ENCODE measurements around the gene STAM.

Gene STAM

GRCh38 chr10:17689137-17689536 lies 45.2 kb downstream of the STAM start:
- no peak overlapping the region for H3K4me2 ChIP-seq (ENCODE audit: low read length)
- peaks cover 2% of the 10 kb centered on the region for H3K79me2 ChIP-seq (ENCODE audit: control insufficient read depth, insufficient read depth, low read length, poor library complexity)
- no peak overlapping the region for H2BK12ac ChIP-seq (ENCODE audit: low read length)
- no peak overlapping the region for H4K8ac ChIP-seq (ENCODE audit: low read depth, low read length)
- no peak overlapping the region for H4K91ac ChIP-seq (ENCODE audit: low read depth, low read length)
- H2BK120ac ChIP-seq (ENCODE audit: insufficient read depth, low read length, poor library complexity): no peak overlapping the region
- no peak overlapping the region for H3K27ac ChIP-seq (ENCODE audit: low read depth, low read length)
- H3K36me3 ChIP-seq (ENCODE audit: control insufficient read depth in 1 of 2, insufficient read depth in 2 of 2, low read length in 2 of 2): peaks cover 4 to 5% of the 10 kb centered on the region in 2 experiments
- no peak overlapping the region for H3K9ac ChIP-seq (ENCODE audit: low read length)
- DNase-seq: no peak
- no peaks in the 10 kb centered on the region for H3K9me3 ChIP-seq (ENCODE audit: insufficient read depth, low read depth, low read length)
- no peak overlapping the region for H3K18ac ChIP-seq (ENCODE audit: low read length)
- peaks cover 0 to under 1% of the 10 kb centered on the region in 2 experiments for H3K4me1 ChIP-seq (ENCODE audit: control insufficient read depth in 1 of 2, insufficient read depth in 2 of 2, low read length in 2 of 2)
- no peak overlapping the region for H4K12ac ChIP-seq (ENCODE audit: low read depth, low read length)
- no peak overlapping the region for H2AK5ac ChIP-seq (ENCODE audit: low read length)
- no peak overlapping the region for H2BK5ac ChIP-seq (ENCODE audit: low read depth, low read length, poor library complexity)
- H3K23ac ChIP-seq (ENCODE audit: low read length): no peak overlapping the region
- H3K4me3 ChIP-seq (ENCODE audit: low read depth, low read length): no peak overlapping the region
- H2AFZ ChIP-seq (ENCODE audit: insufficient read depth, low read length, poor library complexity): no peak overlapping the region
- no peak overlapping the region for H3K14ac ChIP-seq (ENCODE audit: low read length)
- no peak overlapping the region for H3K4ac ChIP-seq (ENCODE audit: low read depth, low read length)
- no peaks in the 10 kb centered on the region for H3K27me3 ChIP-seq (ENCODE audit: insufficient read depth, low read length)
- no peaks in the 10 kb centered on the region for H3K79me1 ChIP-seq (ENCODE audit: low read length)

GRCh38 chr10:17693009-17693408 lies 49.1 kb downstream of the STAM start:
- Histone ChIP-seq H4K12ac (ENCODE audit: low read depth, low read length) (no peak overlapping the region), H3K27me3 (ENCODE audit: insufficient read depth, low read length) (no peaks in the 10 kb centered on the region), H2AK5ac (ENCODE audit: low read length) (no peak overlapping the region), H3K27ac (ENCODE audit: low read depth, low read length) (no peak overlapping the region), H3K4me1 (ENCODE audit: control insufficient read depth in 1 of 2, insufficient read depth in 2 of 2, low read length in 2 of 2) (no peaks in the 10 kb centered on the region), H3K9me3 (ENCODE audit: insufficient read depth, low read depth, low read length) (no peaks in the 10 kb centered on the region), H3K18ac (ENCODE audit: low read length) (no peak overlapping the region), H2BK5ac (ENCODE audit: low read depth, low read length, poor library complexity) (no peak overlapping the region), H3K4me3 (ENCODE audit: low read depth, low read length) (no peak overlapping the region), H3K4ac (ENCODE audit: low read depth, low read length) (no peak overlapping the region), H3K36me3 (ENCODE audit: control insufficient read depth in 1 of 2, insufficient read depth in 2 of 2, low read length in 2 of 2) (peaks cover 1 to 4% of the 10 kb centered on the region in 2 experiments), H3K14ac (ENCODE audit: low read length) (no peak overlapping the region), H3K79me1 (ENCODE audit: low read length) (no peaks in the 10 kb centered on the region), H2BK12ac (ENCODE audit: low read length) (no peak overlapping the region), H3K9ac (ENCODE audit: low read length) (no peak overlapping the region), H4K8ac (ENCODE audit: low read depth, low read length) (no peak overlapping the region), H2AFZ (ENCODE audit: insufficient read depth, low read length, poor library complexity) (no peak overlapping the region), H2BK120ac (ENCODE audit: insufficient read depth, low read length, poor library complexity) (no peak overlapping the region), H3K4me2 (ENCODE audit: low read length) (no peak overlapping the region), H3K23ac (ENCODE audit: low read length) (no peak overlapping the region), H4K91ac (ENCODE audit: low read depth, low read length) (no peak overlapping the region), H3K79me2 (ENCODE audit: control insufficient read depth, insufficient read depth, low read length, poor library complexity) (no peaks in the 10 kb centered on the region)
- DNase-seq: no peak
- no CpG with 5 or more reads among the region's 1 CpG for WGBS (ENCODE audit: extremely low coverage, insufficient coverage, insufficient read length)

- no peak overlapping the region for H4K91ac ChIP-seq (ENCODE audit: low read depth, low read length)
- no peak overlapping the region for H3K4me3 ChIP-seq (ENCODE audit: low read depth, low read length)
- H2BK120ac ChIP-seq (ENCODE audit: insufficient read depth, low read length, poor library complexity): no peak overlapping the region
- no peak overlapping the region for H3K23ac ChIP-seq (ENCODE audit: low read length)
- H2AK5ac ChIP-seq (ENCODE audit: low read length): no peak overlapping the region
- H3K27ac ChIP-seq (ENCODE audit: low read depth, low read length): no peak overlapping the region
- no peak overlapping the region for H2BK12ac ChIP-seq (ENCODE audit: low read length)
- no peak overlapping the region for H2BK5ac ChIP-seq (ENCODE audit: low read depth, low read length, poor library complexity)
- DNase-seq: no peak
- no peaks in the 10 kb centered on the region for H3K79me2 ChIP-seq (ENCODE audit: control insufficient read depth, insufficient read depth, low read length, poor library complexity)
- H3K27me3 ChIP-seq (ENCODE audit: insufficient read depth, low read length): no peaks in the 10 kb centered on the region
- no peak overlapping the region for H3K14ac ChIP-seq (ENCODE audit: low read length)
- WGBS (ENCODE audit: extremely low coverage, insufficient coverage, insufficient read length): no CpG with 5 or more reads among the region's 4 CpGs
- no peak overlapping the region for H2AFZ ChIP-seq (ENCODE audit: insufficient read depth, low read length, poor library complexity)
- H3K36me3 ChIP-seq (ENCODE audit: control insufficient read depth in 1 of 2, insufficient read depth in 2 of 2, low read length in 2 of 2): peaks cover under 1 to 3% of the 10 kb centered on the region in 2 experiments
- H3K79me1 ChIP-seq (ENCODE audit: low read length): no peaks in the 10 kb centered on the region
- no peak overlapping the region for H3K4ac ChIP-seq (ENCODE audit: low read depth, low read length)
- no peak overlapping the region for H4K12ac ChIP-seq (ENCODE audit: low read depth, low read length)
- no peaks in the 10 kb centered on the region for H3K4me1 ChIP-seq (ENCODE audit: control insufficient read depth in 1 of 2, insufficient read depth in 2 of 2, low read length in 2 of 2)
- H4K8ac ChIP-seq (ENCODE audit: low read depth, low read length): no peak overlapping the region
- H3K18ac ChIP-seq (ENCODE audit: low read length): no peak overlapping the region
- H3K9ac ChIP-seq (ENCODE audit: low read length): no peak overlapping the region
- H3K9me3 ChIP-seq (ENCODE audit: insufficient read depth, low read depth, low read length): no peaks in the 10 kb centered on the region
- H3K4me2 ChIP-seq (ENCODE audit: low read length): no peak overlapping the region
Measured at GRCh38 chr10:17698696-17699095, 54.7 kb downstream of the STAM start.

GRCh38 chr10:17701301-17701700 lies 57.4 kb downstream of the STAM start:
- Histone ChIP-seq H2BK12ac (ENCODE audit: low read length) (no peak overlapping the region), H4K8ac (ENCODE audit: low read depth, low read length) (no peak overlapping the region), H2AFZ (ENCODE audit: insufficient read depth, low read length, poor library complexity) (no peak overlapping the region), H4K91ac (ENCODE audit: low read depth, low read length) (no peak overlapping the region), H3K4me1 (ENCODE audit: control insufficient read depth in 1 of 2, insufficient read depth in 2 of 2, low read length in 2 of 2) (no peaks in the 10 kb centered on the region), H3K79me2 (ENCODE audit: control insufficient read depth, insufficient read depth, low read length, poor library complexity) (no peaks in the 10 kb centered on the region), H3K79me1 (ENCODE audit: low read length) (no peaks in the 10 kb centered on the region), H2BK5ac (ENCODE audit: low read depth, low read length, poor library complexity) (no peak overlapping the region), H4K12ac (ENCODE audit: low read depth, low read length) (no peak overlapping the region), H3K14ac (ENCODE audit: low read length) (no peak overlapping the region), H3K4me3 (ENCODE audit: low read depth, low read length) (no peak overlapping the region), H3K23ac (ENCODE audit: low read length) (no peak overlapping the region), H3K9ac (ENCODE audit: low read length) (no peak overlapping the region), H3K4ac (ENCODE audit: low read depth, low read length) (no peak overlapping the region), H3K9me3 (ENCODE audit: insufficient read depth, low read depth, low read length) (no peaks in the 10 kb centered on the region), H3K27me3 (ENCODE audit: insufficient read depth, low read length) (no peaks in the 10 kb centered on the region), H2BK120ac (ENCODE audit: insufficient read depth, low read length, poor library complexity) (no peak overlapping the region), H3K4me2 (ENCODE audit: low read length) (no peak overlapping the region), H3K36me3 (ENCODE audit: control insufficient read depth in 1 of 2, insufficient read depth in 2 of 2, low read length in 2 of 2) (peaks cover 4 to 7% of the 10 kb centered on the region in 2 experiments), H3K27ac (ENCODE audit: low read depth, low read length) (no peak overlapping the region), H2AK5ac (ENCODE audit: low read length) (no peak overlapping the region), H3K18ac (ENCODE audit: low read length) (no peak overlapping the region)
- DNase-seq: no peak
- WGBS (ENCODE audit: extremely low coverage, insufficient coverage, insufficient read length): 100% methylated on average over 1 of the region's 3 CpGs

Measured in trophoblast cell (in vitro differentiated cells and primary cell).